GM12865 (cell line): ENCODE results near the gene RNF220.

Experiments
- DNase-seq: peaks from one replicate; pipeline ENCODE4 v3.0.0; 2010; ENCODE audit warnings: low read depth
- H3K4me3 ChIP-seq: 2 replicates; pipeline ENCODE4 v1.5.1; 2011; ENCODE audit warnings: mild to moderate bottlenecking, low read depth, low read length, control low read depth
- TF ChIP-seq, protein P1 (sequence below): IDR thresholded peaks from 2 replicates; pipeline ENCODE4 v1.5.1; 2011; ENCODE audit warnings: low read length, control low read depth, low read depth, inconsistent platforms; ENCODE audit not compliant: insufficient read depth; ENCODE audit errors: missing control alignments

The RNF220 gene

DNA sequence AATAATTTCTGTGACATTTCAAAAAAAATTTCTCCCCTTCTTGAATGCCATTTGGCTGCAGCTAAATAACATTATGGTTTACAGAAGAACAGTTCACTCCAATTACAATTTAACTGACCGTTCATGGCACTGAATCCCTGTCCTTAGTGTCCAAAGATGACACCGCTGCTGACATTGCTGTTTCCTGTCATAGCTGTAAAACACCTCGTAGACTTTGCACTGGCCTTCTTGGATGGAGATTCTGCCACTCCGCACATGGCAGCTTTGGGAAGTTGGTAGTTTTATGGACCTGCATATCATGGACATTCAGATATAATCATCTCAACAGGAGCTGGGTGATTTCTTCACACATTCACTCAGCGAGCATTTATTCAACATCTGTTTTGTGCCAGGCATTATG, 274.4 kb downstream of the RNF220 start:
- no peak for DNase-seq
- no peak overlapping the region for H3K4me3 ChIP-seq
- TF ChIP-seq, protein P1, sequence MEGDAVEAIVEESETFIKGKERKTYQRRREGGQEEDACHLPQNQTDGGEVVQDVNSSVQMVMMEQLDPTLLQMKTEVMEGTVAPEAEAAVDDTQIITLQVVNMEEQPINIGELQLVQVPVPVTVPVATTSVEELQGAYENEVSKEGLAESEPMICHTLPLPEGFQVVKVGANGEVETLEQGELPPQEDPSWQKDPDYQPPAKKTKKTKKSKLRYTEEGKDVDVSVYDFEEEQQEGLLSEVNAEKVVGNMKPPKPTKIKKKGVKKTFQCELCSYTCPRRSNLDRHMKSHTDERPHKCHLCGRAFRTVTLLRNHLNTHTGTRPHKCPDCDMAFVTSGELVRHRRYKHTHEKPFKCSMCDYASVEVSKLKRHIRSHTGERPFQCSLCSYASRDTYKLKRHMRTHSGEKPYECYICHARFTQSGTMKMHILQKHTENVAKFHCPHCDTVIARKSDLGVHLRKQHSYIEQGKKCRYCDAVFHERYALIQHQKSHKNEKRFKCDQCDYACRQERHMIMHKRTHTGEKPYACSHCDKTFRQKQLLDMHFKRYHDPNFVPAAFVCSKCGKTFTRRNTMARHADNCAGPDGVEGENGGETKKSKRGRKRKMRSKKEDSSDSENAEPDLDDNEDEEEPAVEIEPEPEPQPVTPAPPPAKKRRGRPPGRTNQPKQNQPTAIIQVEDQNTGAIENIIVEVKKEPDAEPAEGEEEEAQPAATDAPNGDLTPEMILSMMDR, result no peak

- TF ChIP-seq, protein P1, result no peak
- no peak for DNase-seq
- no peak overlapping the region for H3K4me3 ChIP-seq
Measured at GRCh38 chr1:44681905-44682882, 277.1 kb downstream of the RNF220 start.

DNA sequence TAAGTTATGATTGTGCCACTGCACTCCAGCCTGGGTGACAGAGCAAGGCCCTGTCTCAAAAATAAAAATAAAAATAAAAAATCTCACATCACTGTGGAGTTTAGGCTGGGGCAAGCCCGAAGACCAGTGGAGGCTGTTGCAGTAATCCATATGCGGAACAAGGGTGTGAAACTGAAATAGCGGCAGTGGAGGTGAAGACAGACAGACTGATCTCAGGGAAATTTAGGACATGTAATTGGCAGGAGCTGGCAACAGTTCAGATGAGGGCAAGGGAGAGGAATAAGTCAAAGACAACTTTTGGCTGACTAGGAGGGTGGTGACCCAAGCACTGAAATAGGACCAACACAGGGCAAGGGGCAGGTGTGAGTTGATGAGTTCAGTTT, 277.8 kb downstream of the RNF220 start:
- TF ChIP-seq, protein P1, result no peak
- H3K4me3 ChIP-seq, result no peak overlapping the region
- no peak for DNase-seq

DNA sequence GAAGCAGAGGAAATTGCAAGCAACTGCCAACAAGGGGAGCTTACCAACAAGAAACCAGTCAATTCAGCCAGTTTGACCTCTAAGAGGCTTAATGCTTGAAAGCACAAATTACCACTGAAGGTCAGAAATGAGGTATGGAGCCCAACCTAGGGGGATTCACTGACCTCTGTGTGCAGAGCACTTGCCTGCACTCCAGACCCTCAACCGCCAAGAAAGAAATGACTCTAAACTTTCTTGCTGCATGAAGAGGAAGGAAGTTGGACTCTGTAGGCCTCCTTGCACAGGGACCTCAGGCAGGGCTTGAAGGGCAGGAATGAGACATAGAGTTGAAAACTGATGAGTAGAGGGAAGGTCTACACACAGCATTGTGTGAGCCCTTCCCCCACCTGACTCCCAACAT, 279.5 kb downstream of the RNF220 start:
- TF ChIP-seq, protein P1, result no peak
- DNase-seq, result peak; percentile 93
- no peak overlapping the region for H3K4me3 ChIP-seq

- no peak for DNase-seq
- no peak overlapping the region for H3K4me3 ChIP-seq
- TF ChIP-seq, protein P1, result no peak
Measured at GRCh38 chr1:44685218-44685617, 280.2 kb downstream of the RNF220 start.

DNA sequence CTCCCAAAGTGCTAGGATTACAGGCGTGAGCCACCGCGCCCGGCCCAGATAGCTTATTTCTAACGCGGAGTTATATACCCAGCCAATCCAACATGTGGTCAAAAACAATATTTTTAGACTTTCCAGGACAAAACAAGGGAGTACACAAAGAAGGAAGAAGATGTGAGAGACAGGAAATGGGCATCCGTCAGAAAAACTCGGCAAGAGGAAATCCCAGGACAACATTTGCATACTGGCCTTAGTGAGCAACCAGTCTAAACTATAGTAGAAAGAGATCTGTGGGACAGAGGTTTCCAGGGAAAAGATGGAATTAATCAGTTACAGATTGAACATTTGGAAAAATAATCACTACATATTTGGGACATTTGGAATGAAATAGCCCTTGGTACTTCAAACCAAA, 280.8 kb downstream of the RNF220 start:
- TF ChIP-seq, protein P1, result no peak
- no peak for DNase-seq
- H3K4me3 ChIP-seq, result no peak overlapping the region
